SW480 (cell line): Measurements from ENCODE around the gene SYNE3.

ENCODE experiments used
- DNase-seq: peaks from one replicate; pipeline ENCODE4 v3.0.0-alpha.2; 2016; ENCODE audit warnings: low spot score

Gene SYNE3

GRCh38 chr14:95504135-95505029 lies 12.1 kb downstream of the SYNE3 start:
- no peak for DNase-seq

DNA sequence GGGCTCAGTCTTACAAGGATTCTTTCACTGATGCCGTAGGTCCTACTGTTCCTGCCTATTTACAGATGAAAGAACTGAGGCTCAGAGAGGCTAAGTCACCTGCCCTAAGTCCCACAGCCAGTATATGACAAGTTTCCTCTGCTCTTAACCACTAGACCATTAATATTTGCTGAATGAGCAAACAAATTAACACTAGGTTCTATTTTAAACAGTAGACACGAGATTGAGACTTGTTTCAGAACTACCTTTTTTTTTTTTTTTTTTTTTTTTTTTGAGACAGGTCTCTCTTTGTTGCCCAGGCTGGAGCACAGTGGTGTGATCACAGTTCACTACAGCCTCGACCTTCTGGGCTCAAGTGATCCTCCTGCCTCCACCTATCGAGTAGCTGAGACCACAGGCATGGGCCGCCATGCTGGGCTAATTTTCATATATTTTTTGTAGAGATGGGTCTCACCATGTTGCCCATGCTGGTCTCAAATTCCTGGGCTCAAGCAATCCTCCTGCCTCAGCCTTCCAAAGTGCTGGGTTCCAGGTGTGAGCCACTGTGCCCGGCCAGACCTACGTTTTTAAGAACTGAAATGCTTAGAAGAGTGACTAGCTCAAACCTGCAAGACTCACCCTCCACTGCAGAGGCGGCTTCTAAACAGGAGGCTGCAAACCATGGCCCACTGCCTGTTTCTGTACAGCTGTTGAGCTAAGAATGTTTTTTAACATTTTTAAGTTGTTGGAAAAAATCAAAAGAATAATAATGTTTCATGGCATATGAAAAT lies 12.9 kb downstream of the SYNE3 start:
- DNase-seq, result no peak

DNA sequence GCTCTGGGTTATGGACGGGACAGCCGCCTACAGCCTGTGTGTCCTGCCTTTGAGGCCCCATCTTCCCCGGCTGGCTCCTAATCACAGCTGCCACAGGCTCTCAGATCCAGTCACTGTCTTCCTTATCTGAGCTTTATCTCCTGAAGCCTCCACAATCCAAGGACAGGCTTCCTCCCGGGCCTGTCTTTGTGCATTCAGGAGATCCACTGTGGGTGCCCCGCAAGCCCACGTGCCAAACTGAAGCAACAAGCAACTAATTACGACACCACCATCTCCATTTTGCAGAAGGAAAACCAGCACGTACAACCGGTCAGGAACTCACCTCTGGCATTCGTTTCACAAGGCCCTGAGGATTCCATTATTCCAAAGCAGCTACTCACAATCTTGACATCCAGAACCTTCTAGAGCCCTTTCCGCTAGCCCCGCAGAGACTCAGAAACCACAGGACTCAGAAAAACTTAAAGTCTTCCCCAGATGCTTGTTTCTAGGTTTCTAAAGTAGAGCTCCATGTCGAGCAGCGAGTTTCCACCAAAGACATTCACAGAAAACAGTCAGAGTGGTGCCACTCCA lies 14.0 kb downstream of the SYNE3 start:
- no peak for DNase-seq

DNA sequence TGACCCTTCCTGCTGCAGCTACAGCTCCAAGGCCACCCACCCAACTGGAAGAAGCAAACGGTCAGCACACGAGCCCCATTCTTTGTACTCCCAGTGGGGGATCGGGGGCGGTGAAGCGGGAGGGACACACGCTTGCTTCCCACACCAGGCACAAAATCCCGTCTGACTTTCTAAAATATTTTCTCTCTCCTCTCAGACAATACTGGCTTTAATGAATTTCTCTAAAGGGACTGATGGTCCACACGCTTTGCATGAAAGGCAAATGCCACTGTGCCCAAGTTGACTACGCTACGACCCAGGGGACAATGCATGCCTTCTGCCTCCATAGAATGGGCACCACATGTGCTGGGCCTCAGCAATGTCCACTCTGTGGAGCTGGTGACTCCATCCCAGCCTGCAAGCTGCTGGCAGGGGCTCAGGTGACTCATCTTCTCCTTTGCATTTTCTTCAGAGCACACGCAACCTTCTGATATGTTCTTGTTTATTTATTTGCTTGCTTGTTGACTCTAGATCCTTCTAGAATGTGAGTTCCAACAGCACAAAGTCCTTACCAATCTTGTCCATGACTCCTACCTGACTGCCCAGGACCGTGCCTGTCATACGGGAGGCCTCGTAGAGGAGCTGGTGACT lies 15.6 kb downstream of the SYNE3 start:
- DNase-seq, result no peak

- no peak for DNase-seq
Measured at GRCh38 chr14:95500201-95500681, 16.2 kb downstream of the SYNE3 start.

DNA sequence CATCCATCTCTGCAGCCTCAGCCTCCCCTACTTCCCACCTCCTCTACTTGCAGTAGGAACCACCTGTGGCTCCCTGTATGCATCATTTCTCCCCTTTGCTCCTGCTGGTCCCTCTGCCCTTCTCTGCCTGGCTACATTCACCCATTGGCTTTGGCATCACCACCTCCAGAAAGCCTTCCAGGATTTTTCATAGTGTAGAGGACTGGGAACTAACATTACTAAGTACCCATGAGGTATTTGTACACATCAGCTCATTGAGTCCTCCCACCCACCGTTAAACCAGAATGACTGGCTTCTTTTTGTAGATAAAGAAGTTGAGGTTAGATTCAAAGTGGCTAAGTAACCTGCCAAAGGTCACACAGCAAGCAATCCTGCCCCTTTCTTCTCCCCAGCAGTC lies 17.1 kb downstream of the SYNE3 start:
- no peak for DNase-seq

DNA sequence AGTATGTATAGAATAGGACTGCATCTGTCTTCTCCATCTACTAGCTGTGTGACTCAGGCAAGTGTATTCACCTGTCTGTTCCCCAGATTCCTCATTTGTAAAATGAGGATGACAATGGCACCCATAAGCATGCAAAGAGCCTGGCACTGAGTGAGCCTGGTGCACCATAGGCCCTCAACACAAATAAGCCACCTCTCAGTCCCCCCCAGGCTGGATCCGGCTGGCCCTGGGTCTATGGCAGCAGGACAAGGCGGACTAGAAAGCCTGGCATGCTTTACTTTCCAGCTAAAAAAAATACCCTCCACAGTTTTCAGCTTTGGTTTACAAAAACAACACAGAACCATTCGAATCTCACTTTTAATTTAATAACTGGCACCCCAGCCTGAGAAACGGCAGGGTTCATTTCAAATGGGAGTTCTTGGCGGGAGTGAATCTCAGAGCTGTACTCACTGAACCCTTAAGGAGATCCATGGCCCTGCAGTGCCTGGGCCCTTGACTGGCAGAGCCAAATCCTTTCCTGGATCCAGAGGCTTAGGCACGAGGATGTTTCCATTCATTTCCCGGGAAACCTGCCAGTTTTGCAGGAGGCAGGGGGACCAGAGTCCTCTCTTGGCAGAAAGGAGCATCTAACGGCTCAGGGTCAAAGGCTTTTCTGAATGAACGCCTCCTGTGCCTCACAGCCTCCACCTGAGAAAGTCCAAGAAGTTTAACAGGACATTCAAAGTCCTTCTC lies 17.7 kb downstream of the SYNE3 start:
- no peak for DNase-seq

DNA sequence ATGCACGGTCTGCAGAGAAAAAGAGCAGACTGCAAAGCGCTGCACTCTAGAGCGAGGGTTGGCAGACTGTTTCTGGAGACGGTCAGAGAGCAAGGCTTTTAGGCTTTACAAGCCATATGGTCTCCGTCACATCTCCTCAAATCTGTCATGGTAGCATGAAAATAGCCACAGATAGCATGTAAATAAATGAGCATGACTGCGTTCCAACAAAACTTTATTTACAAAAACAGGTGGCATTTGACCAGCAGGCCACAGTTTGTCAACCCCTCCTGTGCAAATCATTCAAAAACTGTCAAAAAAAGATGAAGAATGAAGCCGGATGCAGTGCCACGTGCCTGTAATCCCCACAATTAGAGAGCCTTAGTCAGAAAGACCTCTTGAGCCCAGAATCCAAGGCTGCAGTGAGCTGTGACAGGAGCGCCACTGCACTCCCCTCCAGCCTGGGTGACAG lies 18.9 kb downstream of the SYNE3 start:
- DNase-seq, result no peak

GRCh38 chr14:95496690-95497259 lies 19.7 kb downstream of the SYNE3 start:
- no peak for DNase-seq

DNA sequence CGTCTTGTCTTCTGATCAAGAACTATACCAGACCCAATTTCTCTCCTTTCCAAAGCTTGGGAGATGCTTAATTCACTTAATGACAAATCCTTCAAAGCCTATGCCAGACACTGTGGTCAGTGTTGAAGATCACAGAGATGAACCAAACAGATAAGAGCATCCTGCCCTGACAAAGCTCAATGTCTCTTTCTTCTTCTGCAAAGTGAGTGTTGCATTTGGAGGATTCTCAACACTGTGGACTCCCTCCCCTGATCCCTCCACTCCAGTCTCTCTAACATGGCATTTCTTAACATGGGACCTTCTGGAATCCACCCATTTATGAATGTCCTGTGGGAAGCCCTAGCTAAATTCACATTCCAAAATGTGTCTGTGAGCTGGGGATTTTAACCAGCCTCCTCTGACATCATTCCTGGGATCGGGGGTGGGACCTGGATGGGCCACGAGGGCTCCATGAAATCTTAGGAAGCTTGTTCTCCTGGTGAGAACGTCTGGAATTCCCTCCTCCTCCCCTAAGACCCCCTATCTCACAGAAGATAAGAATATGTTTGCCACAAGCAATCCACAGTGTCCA lies 20.3 kb downstream of the SYNE3 start:
- DNase-seq, result peak; percentile 51

- no peak for DNase-seq
Measured at GRCh38 chr14:95495538-95496025, 20.9 kb downstream of the SYNE3 start.

- DNase-seq, result no peak
Measured at GRCh38 chr14:95495076-95495475, 21.4 kb downstream of the SYNE3 start.

GRCh38 chr14:95494456-95494855 lies 22.0 kb downstream of the SYNE3 start:
- no peak for DNase-seq

DNA sequence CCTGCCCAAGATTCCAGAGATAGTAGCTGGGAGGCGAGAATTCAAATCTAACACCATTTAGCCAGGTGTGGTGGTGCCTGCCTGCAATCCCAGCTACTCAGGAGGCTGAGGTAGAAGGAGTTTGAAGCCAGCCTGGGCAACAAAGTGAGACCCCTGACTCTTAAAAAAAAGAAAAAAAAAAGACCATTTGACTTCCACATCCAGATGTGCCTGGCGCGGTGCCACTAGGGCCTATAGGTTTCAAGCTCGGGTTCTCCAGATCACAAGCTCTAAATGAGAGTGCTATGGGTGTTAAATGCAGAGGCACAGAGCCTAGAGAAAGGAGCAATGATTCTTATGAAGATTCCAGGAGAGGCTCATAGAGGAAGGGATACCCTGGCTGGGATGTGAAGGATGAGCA lies 22.5 kb downstream of the SYNE3 start:
- DNase-seq, result no peak

GRCh38 chr14:95493503-95493902 lies 22.9 kb downstream of the SYNE3 start:
- no peak for DNase-seq

- no peak for DNase-seq
Measured at GRCh38 chr14:95491936-95492608, 24.4 kb downstream of the SYNE3 start.

DNA sequence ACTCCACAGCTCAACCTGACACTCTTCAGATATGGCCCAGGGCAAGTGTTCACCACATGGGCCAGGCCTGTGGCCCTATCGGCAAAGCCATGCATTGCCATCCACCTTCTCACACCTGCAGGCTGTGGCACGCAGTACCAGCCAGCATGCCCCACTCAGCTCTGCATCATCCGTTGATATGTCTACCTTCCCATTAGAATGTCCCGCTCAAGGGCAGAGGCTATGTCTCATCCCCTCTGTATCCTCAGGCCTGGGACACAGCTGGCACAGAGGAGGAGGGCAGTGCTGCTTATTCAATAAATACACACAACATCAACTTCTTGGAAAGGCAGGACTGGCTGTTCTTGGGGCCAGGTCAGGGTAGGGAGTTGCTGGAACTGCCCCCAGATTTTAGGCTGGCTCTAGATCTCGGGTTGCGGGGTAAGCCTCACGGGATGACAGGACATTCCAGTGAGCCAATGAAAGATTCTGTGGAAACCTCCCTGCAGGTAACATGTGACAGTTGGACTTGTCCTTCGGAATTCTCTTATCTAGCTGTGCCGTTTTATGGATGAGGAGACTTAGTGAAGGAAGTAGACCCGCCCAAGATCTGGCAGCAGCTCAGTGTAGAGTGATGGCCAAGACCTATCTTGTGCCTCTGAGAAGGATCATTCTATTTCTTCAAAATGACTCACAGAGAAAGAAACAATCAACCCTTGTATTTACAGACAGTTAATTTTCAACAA lies 25.6 kb downstream of the SYNE3 start:
- peak; percentile 66 for DNase-seq

DNA sequence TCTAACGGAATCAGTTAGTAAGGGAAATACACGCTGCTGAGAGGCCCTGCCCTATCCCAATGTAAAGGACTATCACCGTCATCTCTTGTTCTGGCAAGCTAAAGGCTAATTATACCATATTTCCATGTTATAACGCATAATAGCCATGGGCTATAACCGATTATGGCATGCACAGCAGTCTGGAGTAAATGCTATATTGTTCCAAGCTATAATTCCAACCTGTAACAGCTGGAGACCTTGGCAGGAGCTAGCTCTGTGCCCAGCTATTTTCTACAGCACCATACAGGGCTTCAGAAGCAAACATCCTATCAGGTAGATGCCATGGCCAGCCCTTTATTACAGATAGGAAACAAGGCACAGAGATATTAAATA lies 26.3 kb downstream of the SYNE3 start:
- no peak for DNase-seq
